CD4-positive, alpha-beta T cell treated with Interleukin-4 for 1 hour (primary cell): ENCODE measurements around the gene ZBTB42.
A peak's percentile ranks its signal among the peaks of the same experiment; 100 is the strongest.

Source experiments
- DNase-seq, 2 donors: peaks; one replicate each; pipeline ENCODE4 v3.0.0-alpha.2; 2020 to 2022

Gene ZBTB42

DNA sequence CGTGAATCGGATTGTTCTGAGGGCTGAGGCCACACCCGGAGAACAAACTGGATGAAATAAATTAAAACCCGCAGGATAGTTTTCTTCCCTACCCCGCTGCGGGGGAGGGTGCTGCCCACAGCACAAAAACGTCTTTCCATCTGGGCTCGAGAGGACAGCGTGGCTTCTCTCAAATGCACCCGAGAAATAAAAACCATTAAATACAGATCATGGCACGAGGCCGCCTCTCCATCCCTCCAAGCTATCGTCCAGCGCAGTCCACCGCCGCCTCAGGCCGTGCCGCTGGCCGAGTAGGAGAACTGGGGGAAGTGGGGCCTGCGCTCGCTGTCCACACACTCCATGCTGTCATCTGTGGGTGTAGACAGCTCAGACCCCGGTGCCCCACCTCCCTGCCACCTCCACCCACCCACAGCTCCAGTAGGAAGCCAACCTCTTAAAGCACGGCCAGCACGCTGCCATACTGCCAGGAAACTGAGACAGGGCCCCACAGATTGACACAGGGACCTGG, 30.8 kb upstream of the ZBTB42 start:
- no peak for DNase-seq

DNA sequence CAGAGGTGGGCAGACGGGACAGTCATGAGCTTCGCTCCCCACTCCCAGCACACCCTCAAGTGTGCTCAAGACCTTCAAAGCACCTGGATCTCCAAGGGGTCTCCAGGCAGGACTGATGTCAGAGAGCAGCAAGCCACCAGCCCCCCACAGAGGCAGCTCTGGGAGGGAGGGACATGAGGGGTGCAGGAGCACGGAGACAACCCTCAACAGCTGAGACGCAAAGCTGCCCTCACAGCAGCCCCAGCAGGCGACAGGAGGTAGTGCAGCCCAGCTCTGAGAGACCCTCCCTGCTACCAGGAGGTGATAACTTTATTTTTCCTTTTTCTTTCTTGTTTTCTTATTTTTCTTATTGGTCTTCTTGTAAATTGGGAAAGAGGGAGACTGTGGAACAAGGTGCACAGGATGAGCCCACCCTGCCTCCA, 30.0 kb upstream of the ZBTB42 start:
- peak in 1 of 2 donors; percentile 20 for DNase-seq

DNA sequence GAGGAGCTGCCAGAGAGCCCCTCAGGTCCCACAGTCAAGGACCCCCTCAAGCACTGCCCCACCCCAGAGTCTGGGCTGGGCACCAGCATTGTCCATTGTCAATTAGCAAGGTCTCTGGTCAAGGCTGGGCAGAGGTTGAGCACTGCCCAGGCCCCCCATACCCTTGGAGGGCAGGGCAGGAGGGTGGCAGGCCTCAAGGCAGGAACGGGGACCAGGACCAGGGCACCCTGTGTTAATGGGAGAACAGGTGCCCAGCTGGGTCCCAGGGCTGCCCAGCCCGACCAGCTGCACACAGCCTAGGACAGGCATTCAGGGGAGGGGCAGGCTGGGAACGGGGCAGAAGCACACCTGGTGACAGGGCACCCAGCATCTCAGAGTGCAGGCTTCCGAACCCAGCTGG, 29.5 kb upstream of the ZBTB42 start:
- DNase-seq = no peak

DNA sequence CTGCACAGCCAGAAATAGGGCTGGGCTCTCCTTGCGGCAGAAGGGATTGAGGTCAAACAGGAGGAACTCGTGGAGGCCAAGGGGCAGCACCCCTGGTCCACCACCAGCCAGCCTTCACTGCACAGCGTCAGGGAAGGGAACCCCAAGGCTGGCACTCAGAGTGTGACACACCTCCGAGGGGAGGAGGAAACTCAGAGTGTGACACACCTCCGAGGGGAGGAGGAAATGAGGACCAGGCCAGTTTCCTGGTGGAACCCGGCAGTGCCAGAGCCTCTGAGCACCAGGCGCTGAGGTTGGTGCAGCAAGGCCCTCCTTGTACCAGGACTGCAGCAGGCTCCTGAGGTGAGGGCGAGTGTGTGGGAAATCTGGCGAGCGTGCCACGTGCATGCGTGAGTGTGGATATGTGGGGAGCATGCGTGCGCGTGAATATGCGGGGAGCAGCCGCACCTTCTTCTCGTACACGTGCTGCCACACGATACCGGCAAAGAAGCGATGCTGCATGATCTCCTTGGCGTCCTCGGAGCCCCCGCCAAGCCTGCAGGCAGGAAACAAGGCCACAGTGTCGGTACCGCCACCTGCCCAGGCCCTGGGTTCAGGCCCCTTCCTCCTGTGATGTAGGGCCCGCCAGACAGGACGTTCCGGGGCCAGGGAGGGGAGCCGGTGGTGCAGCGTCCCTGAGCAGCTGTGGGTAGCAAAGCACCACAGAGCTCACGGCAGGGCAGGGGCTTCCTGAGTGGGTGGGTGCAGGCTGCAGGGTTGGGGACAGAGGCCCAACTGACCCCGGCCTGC, 28.8 kb upstream of the ZBTB42 start:
- DNase-seq = no peak

DNA sequence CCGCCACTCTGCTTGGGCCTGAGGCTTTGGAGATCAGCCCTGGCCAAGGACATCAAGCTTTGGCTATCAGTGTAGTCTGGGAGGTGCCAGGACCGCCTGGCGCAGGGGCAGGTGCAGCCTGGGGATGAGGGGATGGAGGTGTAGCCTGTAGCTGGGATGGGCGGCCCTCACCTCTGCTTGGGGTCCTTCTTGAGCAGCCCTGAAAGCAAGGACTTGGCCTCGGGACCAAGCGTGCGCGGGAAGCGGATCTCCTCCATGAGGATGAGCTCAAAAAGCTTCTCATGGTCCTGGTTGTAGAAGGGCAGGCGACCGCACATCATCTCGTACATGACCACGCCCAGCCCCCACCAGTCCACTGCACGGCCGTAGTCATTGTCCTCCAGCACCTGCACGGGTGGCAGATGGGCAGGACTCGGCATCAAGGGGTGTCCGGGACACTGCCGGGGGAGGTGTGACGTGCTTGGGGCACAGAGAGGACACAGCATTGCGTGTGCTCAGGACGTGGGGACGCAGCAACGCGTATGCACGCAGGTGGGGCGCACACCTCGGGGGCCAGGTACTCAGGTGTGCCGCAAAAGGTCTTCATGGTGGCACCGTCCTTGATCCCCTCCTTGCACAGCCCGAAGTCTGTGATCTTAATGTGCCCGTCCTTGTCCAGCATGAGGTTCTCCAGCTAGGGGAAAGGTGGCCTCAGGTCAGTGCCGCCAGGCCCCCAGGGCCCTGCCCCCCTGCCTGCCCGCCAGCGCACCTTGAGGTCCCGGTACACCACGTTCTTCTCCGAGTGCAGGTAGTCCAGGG, 28.0 kb upstream of the ZBTB42 start:
- no peak for DNase-seq

DNA sequence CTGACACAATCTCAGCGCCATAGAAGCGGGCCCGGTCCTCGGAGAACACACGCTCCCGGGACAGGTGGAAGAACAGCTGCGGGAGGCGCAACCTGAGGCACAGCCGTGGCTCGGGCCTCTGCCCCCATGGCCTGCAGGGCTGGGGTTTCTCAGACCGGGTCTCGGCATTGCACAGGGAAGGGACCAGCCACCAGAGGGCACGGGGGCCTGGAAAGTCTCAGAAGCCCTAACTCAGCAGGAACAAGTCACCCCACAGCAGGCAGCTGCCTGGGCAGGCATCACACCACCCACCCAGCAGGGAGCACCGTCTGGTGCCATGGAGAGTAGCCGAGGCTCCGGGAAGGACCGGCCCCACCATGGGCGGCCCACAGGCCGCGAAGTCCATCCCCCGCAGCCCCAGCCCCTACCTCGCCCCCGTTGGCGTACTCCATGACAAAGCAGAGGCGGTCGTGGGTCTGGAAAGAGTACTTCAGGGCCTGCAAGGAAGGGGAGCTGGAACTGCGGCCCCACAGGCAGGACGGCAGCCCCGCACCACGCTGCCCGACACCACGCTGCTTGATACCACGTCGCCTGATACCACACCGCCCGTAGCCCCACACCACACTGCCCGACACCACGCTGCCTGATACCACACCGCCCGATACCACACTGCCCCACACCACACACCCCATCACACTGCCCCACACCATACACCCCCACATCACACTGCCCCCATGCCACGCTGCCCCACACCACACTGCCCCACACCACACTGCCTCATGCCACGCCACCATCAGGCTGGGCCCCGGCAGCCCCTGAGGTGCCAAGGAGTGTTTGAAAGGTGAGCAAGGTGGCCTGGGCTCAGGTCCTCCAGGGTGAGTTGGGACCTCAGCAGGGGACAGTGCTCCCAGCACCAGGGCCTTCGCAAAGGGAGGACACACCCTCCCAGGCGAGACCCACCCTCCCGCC, 27.1 kb upstream of the ZBTB42 start:
- no peak for DNase-seq

DNA sequence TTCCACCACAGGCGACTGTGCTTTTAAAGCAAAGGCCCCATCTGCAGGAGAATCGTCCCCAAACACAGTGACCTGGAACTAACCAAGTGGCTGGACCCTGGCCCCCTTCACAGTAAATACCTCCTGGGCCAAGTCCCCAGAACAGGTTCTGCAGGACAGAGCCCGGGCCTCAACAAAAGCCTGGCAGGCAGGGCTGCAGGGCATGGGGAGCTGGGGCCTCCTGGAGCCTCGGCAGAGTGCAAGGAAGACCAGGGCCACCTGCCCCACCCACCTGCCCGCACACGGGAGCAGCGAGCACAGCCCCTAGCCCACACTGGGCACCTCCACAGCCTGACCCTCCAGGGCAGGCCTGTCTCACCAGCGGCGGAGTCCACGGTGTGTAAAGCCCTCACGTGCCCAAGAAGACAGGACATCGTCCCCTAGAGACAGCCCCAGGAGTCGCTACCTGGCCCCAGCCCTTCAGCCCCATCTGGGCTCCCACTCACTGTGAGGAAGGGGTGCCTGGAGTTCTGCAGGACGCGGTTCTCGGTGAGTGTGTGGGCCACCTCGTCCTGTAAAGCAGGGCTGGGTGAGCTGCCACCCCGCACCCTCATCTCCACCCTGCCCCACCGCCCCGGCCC, 26.3 kb upstream of the ZBTB42 start:
- no peak for DNase-seq

DNA sequence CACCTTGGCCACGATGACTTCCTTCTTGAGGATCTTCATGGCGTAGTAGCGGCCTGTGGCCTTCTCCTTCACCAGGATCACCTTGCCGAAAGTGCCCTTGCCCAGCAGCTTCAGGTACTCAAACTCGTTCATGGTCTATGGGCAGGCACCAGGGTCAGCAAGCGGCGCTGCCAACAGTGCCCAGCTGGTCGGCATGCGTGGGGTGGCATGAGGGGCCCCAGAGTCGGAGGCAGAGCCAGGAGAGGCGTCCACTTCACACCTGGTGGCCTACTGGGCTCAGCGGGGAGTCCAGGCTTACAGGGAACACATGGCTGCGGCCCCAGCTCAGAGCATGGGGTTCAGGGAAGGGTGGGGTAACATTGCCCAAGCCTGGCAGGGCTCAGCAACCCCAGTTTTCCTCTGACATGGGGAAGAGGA, 25.8 kb upstream of the ZBTB42 start:
- no peak for DNase-seq

DNA sequence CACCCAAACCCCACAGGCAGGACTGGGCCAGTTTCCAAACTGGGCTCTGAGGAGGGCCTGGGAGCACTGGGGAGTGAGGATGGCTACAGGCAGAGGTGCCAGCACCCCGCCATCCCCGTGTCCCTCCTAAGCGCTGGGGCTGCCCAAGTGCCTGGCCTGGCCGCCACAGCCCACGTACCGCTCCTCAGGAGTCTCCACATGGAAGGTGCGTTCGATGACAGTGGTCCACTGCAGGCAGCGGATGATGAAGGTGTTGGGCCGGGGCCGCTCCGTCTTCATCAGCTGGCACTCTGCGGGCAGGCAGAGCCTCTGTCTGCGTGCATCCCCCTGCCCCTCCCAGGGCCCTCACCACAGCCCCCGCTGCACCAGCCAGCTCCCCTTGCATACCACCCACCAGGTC, 24.4 kb upstream of the ZBTB42 start:
- DNase-seq = no peak

DNA sequence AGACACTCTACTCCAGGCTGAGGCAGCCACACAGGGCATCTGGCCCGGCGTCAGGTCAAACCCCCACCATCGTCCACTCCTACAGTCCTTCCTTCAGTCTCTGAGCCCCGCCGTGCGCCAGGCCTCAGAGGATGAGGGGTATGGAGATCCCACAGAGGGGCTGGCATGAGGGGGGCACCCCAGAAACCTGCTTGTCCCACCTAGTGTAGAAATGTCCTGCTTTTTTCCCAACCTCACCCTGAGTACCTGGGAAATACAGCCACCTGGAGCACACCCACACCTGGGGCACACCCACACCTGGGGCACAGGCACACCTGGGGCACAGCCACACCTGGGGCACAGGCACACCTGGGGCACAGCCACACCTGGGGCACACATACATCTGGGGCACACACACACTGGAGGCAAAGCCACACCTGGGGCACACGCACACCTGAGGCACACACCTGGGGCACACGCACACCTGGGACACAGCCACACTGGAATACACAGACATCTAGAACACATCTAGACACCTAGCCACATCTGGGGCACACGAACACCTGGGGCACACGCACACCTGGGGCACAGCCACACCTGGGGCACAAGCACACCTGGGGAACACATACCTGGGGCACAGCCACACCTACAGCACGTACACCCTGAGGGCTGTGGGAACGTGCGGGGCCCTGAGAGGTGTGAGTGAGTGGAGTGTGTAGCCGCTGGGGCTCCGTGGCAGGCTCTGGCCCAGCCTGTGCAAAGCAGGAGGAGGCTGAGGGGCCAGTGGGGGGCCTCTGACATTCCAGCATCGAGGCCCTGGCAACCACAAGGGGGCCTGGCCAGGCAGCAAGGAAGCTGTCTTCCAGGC, 23.7 kb upstream of the ZBTB42 start:
- no peak for DNase-seq

DNA sequence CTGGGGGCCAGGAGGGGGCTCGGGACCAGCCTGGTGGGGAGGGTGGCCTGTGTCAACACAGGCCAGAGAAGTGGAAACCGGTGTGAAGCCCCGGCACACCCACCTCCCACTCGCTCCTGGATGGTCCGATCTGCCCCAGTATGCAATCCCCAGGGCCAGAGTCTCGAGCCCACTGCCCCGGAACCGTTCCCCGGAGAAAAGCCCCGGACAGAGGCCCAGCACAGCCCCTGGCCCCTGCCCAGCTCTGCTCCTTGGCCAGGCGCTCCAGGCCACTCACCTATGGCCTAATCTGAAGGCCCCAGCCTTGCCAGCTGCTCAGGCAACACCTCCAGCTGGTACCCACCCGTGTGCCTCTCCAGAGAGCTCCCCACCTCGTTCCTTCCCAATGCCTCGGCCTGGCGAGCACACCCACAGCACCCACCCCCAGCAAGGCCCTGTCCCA, 23.1 kb upstream of the ZBTB42 start:
- DNase-seq = no peak

DNA sequence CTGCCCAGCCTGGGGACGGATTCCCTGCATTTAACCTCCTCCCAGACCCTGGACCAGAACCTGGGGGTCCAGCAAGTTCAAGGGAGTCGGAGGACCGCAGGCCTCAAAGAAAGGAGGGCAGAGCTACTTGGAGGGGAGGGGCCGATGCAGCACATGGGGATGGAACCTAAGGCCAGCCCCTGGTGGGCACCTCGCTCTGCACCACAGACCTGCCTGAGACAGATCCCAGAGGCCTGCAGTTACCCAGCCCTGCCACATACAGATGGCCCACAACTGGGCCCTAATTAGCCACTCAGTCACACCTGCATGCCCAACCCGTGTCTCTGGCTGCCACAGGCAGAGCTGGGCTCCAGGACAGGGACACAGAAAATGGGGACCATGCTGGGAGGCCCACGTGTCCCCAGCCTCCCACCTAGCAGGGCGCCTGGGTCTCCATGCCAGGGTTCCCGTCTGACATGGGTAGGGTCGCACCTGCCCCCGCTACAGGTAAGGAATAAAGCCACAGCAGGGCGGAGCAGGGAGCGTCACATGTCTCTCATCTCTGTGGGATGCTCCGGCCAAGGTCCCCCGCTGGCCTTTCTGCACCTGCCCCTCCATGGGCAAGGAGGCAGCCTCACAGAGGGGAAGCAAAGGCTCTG, 22.1 kb upstream of the ZBTB42 start:
- DNase-seq = no peak

DNA sequence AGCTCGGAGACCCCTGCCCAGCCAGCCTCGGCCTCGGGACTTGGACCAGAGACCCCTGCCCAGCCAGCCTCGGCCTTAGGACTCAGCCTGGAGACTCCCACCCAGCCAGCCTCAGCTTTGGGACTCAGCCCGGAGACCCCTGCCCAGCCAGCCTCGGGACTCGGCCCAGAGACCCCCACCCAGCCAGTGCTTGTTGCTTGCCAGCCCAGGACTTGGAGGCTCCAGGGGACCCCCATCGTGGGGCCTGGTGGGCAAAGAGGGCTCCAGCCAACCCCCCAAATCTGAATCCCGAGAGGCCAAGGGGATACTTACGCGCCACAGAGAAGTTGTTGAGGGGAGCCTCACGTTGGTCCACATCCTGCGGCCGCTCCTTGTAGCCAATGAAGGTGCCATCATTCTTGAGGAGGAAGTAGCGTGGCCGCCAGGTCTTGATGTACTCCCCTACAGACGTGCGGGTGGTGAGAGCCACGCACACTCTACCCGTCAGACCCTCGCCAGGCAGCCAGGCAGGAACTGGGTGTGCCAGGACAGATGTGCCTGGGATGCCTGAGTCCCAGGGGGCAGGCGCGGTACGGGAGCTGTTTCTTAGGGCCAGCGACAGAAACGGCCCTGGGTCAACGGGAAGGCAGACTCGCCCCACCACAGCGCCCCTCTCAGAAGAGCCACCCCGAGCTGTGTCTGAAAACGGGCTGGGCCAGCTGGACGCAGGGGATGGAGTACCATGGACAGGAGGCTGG, 21.0 kb upstream of the ZBTB42 start:
- no peak for DNase-seq

DNA sequence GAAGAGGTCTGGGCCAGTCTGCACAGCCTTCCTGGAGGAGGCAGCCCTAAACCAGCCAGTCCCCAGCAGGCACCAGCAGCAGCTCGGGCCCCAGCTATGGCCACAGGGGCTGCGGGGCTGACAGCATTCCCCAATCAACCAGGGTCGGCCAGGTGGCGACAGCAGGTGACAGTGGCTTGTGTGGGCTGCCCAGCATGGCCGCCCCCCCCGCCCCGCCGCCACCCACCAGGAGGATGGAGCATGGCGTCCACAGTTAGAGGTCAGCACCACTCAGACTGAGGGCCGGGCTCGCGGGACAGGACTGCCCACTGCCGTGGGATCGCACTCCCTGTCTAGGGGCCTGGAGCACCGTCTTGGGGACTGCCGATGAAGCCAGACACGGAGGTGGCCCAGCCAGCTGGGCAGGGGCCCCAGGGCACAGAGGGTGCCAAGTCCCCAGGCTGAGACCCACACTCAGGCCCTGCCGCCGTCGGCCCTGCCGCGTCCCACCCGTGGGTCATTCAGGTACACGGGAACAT, 20.3 kb upstream of the ZBTB42 start:
- DNase-seq = no peak

DNA sequence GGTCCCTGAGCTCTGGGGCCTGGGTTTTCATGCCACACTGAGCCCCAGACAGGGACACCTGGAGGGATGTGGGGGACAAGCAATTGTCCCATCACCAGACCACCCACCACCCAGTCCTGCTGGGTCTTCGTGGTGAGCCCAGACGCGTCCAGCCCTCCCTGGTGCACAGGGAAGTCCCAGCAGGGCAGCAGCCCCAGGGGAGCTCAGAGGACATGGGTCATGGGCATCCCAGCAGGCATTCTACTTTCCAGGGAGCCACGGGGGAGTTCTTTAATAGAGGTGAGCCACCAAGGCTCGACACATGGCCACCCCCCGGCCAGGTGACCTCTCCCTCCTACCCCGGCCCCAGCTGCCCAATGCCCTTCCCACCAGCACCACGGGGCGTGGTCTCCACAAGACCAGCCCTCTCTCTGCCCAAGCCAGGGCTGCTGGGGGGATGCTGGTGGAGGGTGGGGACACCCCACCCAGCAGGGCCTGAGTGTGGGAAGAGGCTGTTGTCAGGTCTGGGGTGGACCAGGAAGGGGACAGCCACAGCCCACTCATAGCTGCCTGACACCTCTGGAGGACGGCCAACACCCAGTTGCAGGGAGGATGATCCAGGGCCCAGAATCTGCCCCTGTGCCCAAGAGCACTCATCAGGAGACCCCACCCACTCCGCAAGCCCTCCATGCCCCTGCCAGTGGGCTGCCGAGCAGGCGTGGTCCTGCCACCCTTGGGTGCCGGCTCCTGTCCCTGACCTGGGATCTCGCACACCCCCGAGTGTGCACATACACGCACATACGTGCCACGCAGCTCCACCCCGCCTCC, 19.4 kb upstream of the ZBTB42 start:
- DNase-seq = no peak

DNA sequence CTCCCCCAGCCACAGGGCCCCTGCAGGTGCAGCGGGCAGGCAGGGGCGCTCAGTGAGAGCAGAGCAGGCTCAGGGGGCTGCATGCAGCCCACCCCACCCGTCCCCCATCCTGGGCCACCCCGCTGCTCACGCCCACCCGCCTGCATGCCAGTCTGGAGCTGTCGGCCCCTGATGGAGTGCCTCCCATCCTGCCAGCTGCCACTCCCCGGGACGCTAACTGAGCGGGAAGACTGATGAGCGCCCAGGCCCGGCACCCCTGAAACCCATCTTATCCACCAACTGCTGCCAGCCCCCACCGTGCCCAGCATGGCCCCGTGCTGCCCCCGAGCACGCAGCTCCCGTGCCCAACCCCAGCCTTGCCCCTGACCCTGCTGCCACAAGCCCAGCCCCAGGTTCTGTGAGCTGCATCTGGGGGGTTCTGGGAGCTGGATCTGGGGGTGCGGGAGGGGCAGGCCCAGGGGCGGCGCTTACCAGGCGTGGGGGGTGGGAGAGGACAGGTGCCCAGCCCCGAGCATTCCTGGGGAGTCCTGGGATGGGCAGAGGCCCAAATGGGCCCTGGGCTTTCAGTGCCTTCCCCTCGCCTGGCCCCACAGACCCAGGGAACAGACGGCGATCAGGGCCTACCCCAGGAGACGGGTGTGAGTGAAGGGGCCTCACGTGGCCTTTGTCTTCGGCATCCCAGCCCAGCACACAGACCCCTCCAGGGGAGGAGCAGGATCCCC, 18.7 kb upstream of the ZBTB42 start:
- DNase-seq = no peak

DNA sequence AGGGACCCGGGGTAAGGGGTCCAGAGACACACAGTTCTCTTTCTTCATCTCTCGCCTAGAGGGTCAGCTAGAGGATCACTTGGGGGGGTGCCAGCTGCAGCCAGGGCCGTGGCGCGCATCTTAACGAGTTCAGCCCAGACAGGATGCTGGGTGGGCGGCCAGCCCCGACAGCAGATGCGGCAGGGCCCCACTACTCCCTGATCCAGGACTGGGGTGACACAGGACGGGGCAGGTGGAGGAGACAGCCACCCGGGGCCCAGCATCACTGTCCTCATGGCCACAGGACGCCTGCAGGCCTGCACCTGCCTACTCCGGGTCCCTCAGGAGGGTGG, 18.1 kb upstream of the ZBTB42 start:
- DNase-seq = no peak

DNA sequence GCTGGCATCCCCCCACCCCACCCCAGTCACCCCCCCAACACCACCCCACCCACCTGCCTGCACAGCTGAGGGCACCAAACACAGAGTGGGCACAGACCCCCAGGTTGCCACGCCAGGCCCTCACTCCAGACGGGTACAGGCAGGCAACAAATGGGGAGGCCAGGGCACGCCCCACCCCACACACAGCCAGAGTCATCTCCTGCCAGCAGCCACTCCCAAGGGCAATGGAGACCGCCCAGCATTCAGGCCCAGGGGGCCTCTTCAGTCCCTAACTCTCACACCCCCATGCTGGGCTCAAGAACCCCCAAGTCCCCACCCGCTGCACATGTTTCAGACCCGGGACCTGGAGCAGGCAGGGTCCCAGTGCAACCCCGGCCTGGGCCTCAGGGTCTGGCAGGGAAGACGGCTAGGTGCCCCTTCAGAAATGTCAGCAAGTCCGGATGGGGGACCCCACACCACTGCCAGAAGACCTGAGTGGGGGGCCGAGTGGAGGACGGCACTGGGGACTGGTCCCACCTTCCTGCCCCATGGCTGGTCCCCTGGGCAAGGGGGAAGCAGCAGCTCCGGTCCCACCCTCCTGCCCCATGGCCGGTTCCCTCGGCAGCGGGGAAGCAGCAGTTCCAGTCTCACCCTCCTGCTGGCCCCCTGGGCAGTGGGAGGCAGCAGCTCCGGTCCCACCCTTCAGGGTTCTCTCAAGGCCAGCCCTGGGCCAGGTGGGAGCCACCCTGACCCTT, 17.2 kb upstream of the ZBTB42 start:
- DNase-seq = no peak
